H1 (cell line): Measurements from ENCODE around the gene AOPEP. TPM values are rescaled to one million over a fixed set of nuclear protein-coding genes. Genes with fewer than 3 reads are reported as not detected.

Source experiments
- CTCF ChIA-PET: fragments of 300-600 bp; sonication (Branson Sonifier 250); formaldehyde crosslinking; loops from one replicate; lab custom pipeline; 2021; ENCODE audit not compliant: partially characterized antibody; lab: Charles Lee
- POLR2A ChIA-PET: fragments of 300-600 bp; sonication (Branson Sonifier 250); formaldehyde crosslinking; loops from one replicate; lab custom pipeline; 2021; ENCODE audit warnings: inconsistent platforms; ENCODE audit not compliant: partially characterized antibody; lab: Charles Lee
- DNase-seq, 2 experiments: peaks; one replicate each; pipeline versions ENCODE4 v3.0.0 to v3.0.0-alpha.2; 2010 to 2022; ENCODE audit warnings: low spot score in 2 of 2, low read depth in 1 of 2, mixed read lengths in 1 of 2
- FAIRE-seq: peaks from 2 replicates; lab custom pipeline; 2011; peaks lifted over from hg19 to GRCh38; lab: Jason Lieb, UNC
- H2AFZ ChIP-seq: 2 replicates; pipeline ENCODE4 v1.8.1; 2012; ENCODE audit warnings: low read length, inconsistent platforms
- H2AK5ac ChIP-seq: 2 replicates; pipeline ENCODE4 v1.6.1; 2013; ENCODE audit warnings: low read depth, low read length
- H2BK120ac ChIP-seq: replicated peaks from 2 replicates; pipeline ENCODE3; 2013; ENCODE audit warnings: low read depth, low read length, inconsistent platforms
- H2BK12ac ChIP-seq: 2 replicates; pipeline ENCODE4 v1.6.1; 2013; ENCODE audit warnings: low read depth, low read length
- H2BK15ac ChIP-seq: 2 replicates; pipeline ENCODE4 v1.6.1; 2013; ENCODE audit warnings: low read length
- H2BK20ac ChIP-seq: 2 replicates; pipeline ENCODE4 v1.6.1; 2013; ENCODE audit warnings: low read length
- H2BK5ac ChIP-seq: 2 replicates; pipeline ENCODE4 v1.6.1; 2013; ENCODE audit warnings: low read depth, low read length
- H3K14ac ChIP-seq: 2 replicates; pipeline ENCODE4 v1.6.1; 2013; ENCODE audit warnings: inconsistent platforms; ENCODE audit not compliant: insufficient read length
- H3K18ac ChIP-seq: 2 replicates; pipeline ENCODE4 v1.6.1; 2013; ENCODE audit warnings: low read length; ENCODE audit errors: extremely low read depth
- H3K23ac ChIP-seq: 2 replicates; pipeline ENCODE4 v1.6.1; 2013; ENCODE audit warnings: inconsistent platforms; ENCODE audit not compliant: insufficient read length
- H3K23me2 ChIP-seq: 2 replicates; pipeline ENCODE4 v1.6.1; 2013; ENCODE audit warnings: low read depth, low read length
- H3K27ac ChIP-seq: 2 replicates; pipeline ENCODE4 v1.6.1; 2011; ENCODE audit warnings: low read depth, low read length, inconsistent platforms
- H3K27me3 ChIP-seq, 4 experiments: replicated peaks in 1 of 4; 1 replicate in 1 of 4; 2 replicates in 3 of 4; pipeline versions ENCODE4 v1.6.1 to v1.8.1; 2011 to 2013; ENCODE audit warnings: low read length in 3 of 4, mild to moderate bottlenecking in 3 of 4, inconsistent platforms in 2 of 4, mixed read lengths in 2 of 4, moderate library complexity in 1 of 4; ENCODE audit not compliant: control insufficient read depth in 3 of 4, insufficient read depth in 3 of 4; ENCODE audit errors: extremely low read depth in 1 of 4
- H3K36me3 ChIP-seq, 4 experiments: 2 replicates each; pipeline versions ENCODE4 v1.6.1 to v1.8.1; 2011 to 2013; ENCODE audit warnings: mild to moderate bottlenecking in 4 of 4, low read length in 3 of 4, moderate library complexity in 2 of 4, control low read depth in 1 of 4, inconsistent platforms in 1 of 4; ENCODE audit not compliant: insufficient read depth in 4 of 4, control insufficient read depth in 2 of 4
- H3K4ac ChIP-seq: replicated peaks from 2 replicates; pipeline ENCODE3; 2013; ENCODE audit warnings: low read length, low read depth, mixed read lengths, inconsistent platforms; ENCODE audit not compliant: insufficient read length
- H3K4me1 ChIP-seq, 4 experiments: replicated peaks in 1 of 4; 1 replicate in 1 of 4; 2 replicates in 3 of 4; pipeline versions ENCODE4 v1.6.1 to v1.8.1; 2011 to 2013; ENCODE audit warnings: low read length in 3 of 4, inconsistent platforms in 2 of 4, mixed read lengths in 1 of 4; ENCODE audit not compliant: insufficient read depth in 4 of 4, control insufficient read depth in 3 of 4
- H3K4me2 ChIP-seq, 2 experiments: 2 replicates each; pipeline versions ENCODE4 v1.6.1 to v1.8.1; 2011 to 2013; ENCODE audit warnings: low read depth in 2 of 2, low read length in 2 of 2, control low read depth in 1 of 2, inconsistent platforms in 1 of 2, mild to moderate bottlenecking in 1 of 2; ENCODE audit not compliant: insufficient read depth in 1 of 2
- H3K4me3 ChIP-seq, 4 experiments: fragments of 200-600, 300-600 bp in 1 of 4; sonication (generic), shearing (Covaris generic), sonication (Bioruptor Twin) in 1 of 4; 2 replicates each; pipeline versions ENCODE4 v1.5.1 to v1.8.1; 2011 to 2016; ENCODE audit warnings: low read length in 4 of 4, low read depth in 3 of 4, control low read depth in 2 of 4, inconsistent platforms in 2 of 4, mild to moderate bottlenecking in 2 of 4, mixed read lengths in 1 of 4, moderate library complexity in 1 of 4; ENCODE audit not compliant: insufficient read depth in 2 of 4; ENCODE audit errors: extremely low read depth in 1 of 4
- H3K56ac ChIP-seq: replicated peaks from 2 replicates; pipeline ENCODE3; 2013; ENCODE audit warnings: low read depth, mild to moderate bottlenecking, mixed read lengths, low read length, inconsistent platforms; ENCODE audit not compliant: insufficient read length
- H3K79me1 ChIP-seq: 2 replicates; pipeline ENCODE4 v1.6.1; 2013; ENCODE audit warnings: low read depth, low read length, control low read depth
- H3K79me2 ChIP-seq, 2 experiments: 2 replicates each; pipeline versions ENCODE4 v1.6.1 to v1.8.1; 2012 to 2013; ENCODE audit warnings: low read length in 2 of 2, mild to moderate bottlenecking in 2 of 2, inconsistent platforms in 1 of 2; ENCODE audit not compliant: insufficient read depth in 2 of 2, control insufficient read depth in 1 of 2
- H3K9ac ChIP-seq, 4 experiments: replicated peaks in 1 of 4; 1 replicate in 1 of 4; 2 replicates in 3 of 4; pipeline versions ENCODE4 v1.6.1 to v1.8.1; 2011 to 2013; ENCODE audit warnings: low read depth in 3 of 4, low read length in 3 of 4, control low read depth in 2 of 4, mild to moderate bottlenecking in 2 of 4, moderate library complexity in 2 of 4, inconsistent platforms in 1 of 4; ENCODE audit errors: extremely low read depth in 1 of 4
- H3K9me3 ChIP-seq, 2 experiments: 2 replicates each; pipeline versions ENCODE4 v1.6.1 to v1.8.1; 2012 to 2013; ENCODE audit warnings: mild to moderate bottlenecking in 2 of 2, moderate library complexity in 2 of 2, control low read depth in 1 of 2, inconsistent platforms in 1 of 2, low read depth in 1 of 2, low read length in 1 of 2, mixed read lengths in 1 of 2; ENCODE audit not compliant: insufficient read depth in 2 of 2
- H4K20me1 ChIP-seq, 2 experiments: replicated peaks in 1 of 2; 2 replicates each; pipeline versions ENCODE3 to v1.8.1; 2011 to 2013; ENCODE audit warnings: inconsistent platforms in 2 of 2, low read length in 2 of 2, mild to moderate bottlenecking in 1 of 2; ENCODE audit not compliant: insufficient read depth in 2 of 2, control insufficient read depth in 1 of 2
- H4K5ac ChIP-seq: 2 replicates; pipeline ENCODE4 v1.6.1; 2013; ENCODE audit warnings: low read length, low read depth, mixed read lengths, inconsistent platforms; ENCODE audit not compliant: insufficient read length
- H4K8ac ChIP-seq: 2 replicates; pipeline ENCODE4 v1.8.0; 2013; ENCODE audit warnings: mild to moderate bottlenecking, moderate library complexity, low read length, inconsistent platforms; ENCODE audit not compliant: insufficient read depth; ENCODE audit errors: extremely low read depth
- H4K91ac ChIP-seq: replicated peaks from 2 replicates; pipeline ENCODE3; 2013; ENCODE audit warnings: low read length, mixed read lengths, inconsistent platforms; ENCODE audit not compliant: insufficient read length
- ATF3 ChIP-seq: IDR thresholded peaks from 2 replicates; pipeline ENCODE4 v1.6.1; 2011; ENCODE audit warnings: low read depth, mild to moderate bottlenecking, low read length; ENCODE audit not compliant: insufficient read depth
- BRCA1 ChIP-seq: IDR thresholded peaks from 2 replicates; pipeline ENCODE4 v1.6.1; 2012; ENCODE audit warnings: low read depth, low read length, improper control_type of control experiment
- GTF2F1 ChIP-seq: IDR thresholded peaks from 2 replicates; pipeline ENCODE4 v1.6.1; 2012; ENCODE audit warnings: low read depth, low read length, improper control_type of control experiment, borderline replicate concordance
- HDAC2 ChIP-seq, 2 experiments: fragments of 300-600 bp in 1 of 2; sonication (generic) in 1 of 2; IDR thresholded peaks; 2 replicates each; pipeline ENCODE4 v1.6.1; 2011 to 2012; ENCODE audit warnings: low read depth in 2 of 2, low read length in 2 of 2, mild to moderate bottlenecking in 2 of 2, moderate library complexity in 2 of 2, borderline replicate concordance in 1 of 2, inconsistent platforms in 1 of 2
- KDM1A ChIP-seq: fragments of 200-600, 300-600 bp; sonication (generic); IDR thresholded peaks from 2 replicates; pipeline ENCODE4 v1.7.1; 2016; ENCODE audit warnings: mild to moderate bottlenecking, low read length, borderline replicate concordance
- KDM5A ChIP-seq: fragments of 200-600 bp; IDR thresholded peaks from 2 replicates; pipeline ENCODE4 v1.7.1; 2012; ENCODE audit warnings: mild to moderate bottlenecking, low read length, inconsistent platforms, mixed read lengths
- MAFK ChIP-seq: IDR thresholded peaks from 2 replicates; pipeline ENCODE4 v1.6.1; 2012; ENCODE audit warnings: low read depth, mild to moderate bottlenecking, improper control_type of control experiment, low read length
- POLR2A ChIP-seq, 2 experiments: IDR thresholded peaks; 1 replicate in 1 of 2; 2 replicates in 1 of 2; pipeline ENCODE4 v1.6.1; 2011; ENCODE audit warnings: low read depth in 2 of 2, low read length in 2 of 2, mild to moderate bottlenecking in 2 of 2; ENCODE audit errors: control extremely low read depth in 1 of 2
- POLR2AphosphoS5 ChIP-seq: IDR thresholded peaks from 2 replicates; pipeline ENCODE4 v1.6.1; 2011; ENCODE audit warnings: low read depth, low read length
- SP2 ChIP-seq: IDR thresholded peaks from 2 replicates; pipeline ENCODE4 v1.6.1; 2012; ENCODE audit warnings: mild to moderate bottlenecking, low read length, inconsistent platforms
- TBP ChIP-seq: IDR thresholded peaks from 2 replicates; pipeline ENCODE4 v1.6.1; 2011; ENCODE audit warnings: low read depth, low read length, improper control_type of control experiment
- WGBS, 2 experiments: shearing (Covaris generic) in 1 of 2; methylation state at CpG; one replicate each; pipeline versions ENCODE4 v1.1.6 to v1.1.7; 2013 to 2015; ENCODE audit warnings: low lambda C conversion rate in 2 of 2, mixed read lengths in 2 of 2, inconsistent platforms in 1 of 2, low coverage in 1 of 2, missing lambda C conversion rate in 1 of 2; ENCODE audit not compliant: insufficient replicate concordance in 2 of 2, insufficient coverage in 1 of 2, insufficient read length in 1 of 2; ENCODE audit errors: extremely low coverage in 1 of 2, missing lambda C conversion rate in 1 of 2; 5-methylcytosine and 5-hydroxymethylcytosine counted together
- polyA plus RNA-seq, 7 experiments: library from polyadenylated mRNA; depleted of rRNA in 3 of 7; stranded (reverse) in 5 of 7; unstranded in 2 of 7; fragments of >200 nt in 5 of 7; fragments of 200-250 nt in 2 of 7; gene quantifications; 1 replicate in 5 of 7; 2 replicates in 1 of 7; 4 replicates in 1 of 7; pipeline versions ENCODE4 v1.2.1 to v1.2.3, GENCODE V29; 2011 to 2013; ENCODE audit warnings: missing spikeins in 2 of 7, mixed read lengths in 2 of 7
- total RNA-seq: library from RNA; stranded (reverse); fragmentation: NEBNext Ultra II Directional; extraction: Animal tissue kit (Norgen Biotek cat#: 25700); gene quantifications from 2 replicates; pipeline ENCODE4 v1.2.1, GENCODE V29; 2021

The AOPEP gene
- total and polyA plus RNA-seq, 2 of the 8 experiments (the other 6 are each of a cell fraction or from before 2014, with no cell fraction given): 6.1 to 14.3 TPM

GRCh38 chr9:95095641-95096355 is 369.3 kb downstream of the AOPEP start:
- Histone ChIP-seq H3K18ac (no peak overlapping the region), H3K4me1 (peaks cover 0 to 12% (median 7%) of the 10 kb centered on the region in 4 experiments), H3K23me2 (peaks cover 2% of the 10 kb centered on the region; the same call in 1 of the 2 replicates), H2BK5ac (no peak overlapping the region), H3K23ac (no peak overlapping the region), H3K4me2 (no peak overlapping the region), H3K79me1 (no peaks in the 10 kb centered on the region), H3K4ac (no peak overlapping the region), H2BK12ac (no peak overlapping the region), H2BK20ac (no peak overlapping the region), H3K56ac (no peak overlapping the region), H3K9me3 (no peaks in the 10 kb centered on the region), H2BK120ac (no peak overlapping the region), H3K4me3 (no peak overlapping the region), H4K20me1 (no peaks in the 10 kb centered on the region), H3K14ac (no peak overlapping the region), H4K91ac (no peak overlapping the region), H3K27ac (no peak overlapping the region), H3K27me3 (no peaks in the 10 kb centered on the region), H2AK5ac (no peak overlapping the region), H2AFZ (no peak overlapping the region), H2BK15ac (no peak overlapping the region), H4K8ac (no peak overlapping the region), H3K9ac (no peak overlapping the region), H3K36me3 (no peaks in the 10 kb centered on the region), H3K79me2 (no peaks in the 10 kb centered on the region), H4K5ac (no peak overlapping the region)
- no peak for FAIRE-seq
- ChIA-PET POLR2A (interaction anchor here (0.9 to 1.1 kb wide), 2 partner anchors 39 to 43 kb away, joined by 3 to 4 read pairs; no protein-coding TSS in a partner anchor), CTCF (interaction anchor here (0.9 to 13.8 kb wide), 13 partner anchors 10 to 415 kb away, joined by 3 to 209 read pairs (median 3); no protein-coding TSS in a partner anchor)
- 81% methylated on average over 19 of the region's 22 CpGs; no CpG with 5 or more reads in 1 of the 2 experiments for WGBS, 2 experiments
- DNase-seq: no peak
- TF ChIP-seq BRCA1 (no peak), POLR2AphosphoS5 (no peak), POLR2A (IDR thresholded peaks at IDR 0.05; ENCODE audit: control extremely low read depth in 1 of 2, low read depth in 2 of 2, low read length in 2 of 2) (no peak), MAFK (no peak), ATF3 (no peak), KDM1A (no peak), TBP (no peak), GTF2F1 (no peak), HDAC2 (IDR thresholded peaks at IDR 0.05; ENCODE audit: borderline replicate concordance in 1 of 2, low read depth in 2 of 2, low read length in 2 of 2) (no peak), KDM5A (no peak), SP2 (no peak)
